ENCODE data around the gene INHBB.

INHBB gene

DNA sequence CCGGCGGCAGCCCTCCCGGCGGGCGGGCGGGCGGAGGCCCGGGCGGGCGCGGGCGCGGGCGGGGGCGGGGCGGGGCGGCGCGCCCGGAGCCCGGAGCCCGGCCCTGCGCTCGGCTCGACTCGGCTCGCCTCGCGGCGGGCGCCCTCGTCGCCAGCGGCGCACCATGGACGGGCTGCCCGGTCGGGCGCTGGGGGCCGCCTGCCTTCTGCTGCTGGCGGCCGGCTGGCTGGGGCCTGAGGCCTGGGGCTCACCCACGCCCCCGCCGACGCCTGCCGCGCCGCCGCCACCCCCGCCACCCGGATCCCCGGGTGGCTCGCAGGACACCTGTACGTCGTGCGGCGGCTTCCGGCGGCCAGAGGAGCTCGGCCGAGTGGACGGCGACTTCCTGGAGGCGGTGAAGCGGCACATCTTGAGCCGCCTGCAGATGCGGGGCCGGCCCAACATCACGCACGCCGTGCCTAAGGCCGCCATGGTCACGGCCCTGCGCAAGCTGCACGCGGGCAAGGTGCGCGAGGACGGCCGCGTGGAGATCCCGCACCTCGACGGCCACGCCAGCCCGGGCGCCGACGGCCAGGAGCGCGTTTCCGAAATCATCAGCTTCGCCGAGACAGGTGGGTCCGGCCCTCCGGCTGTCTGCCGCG is at the start of gene INHBB:
TSS of gene INHBB (plus strand) at position 111 of the 641 bp plus-strand sequence. CDS start at position 164, 53 bp downstream.
- Histone ChIP-seq H3K9me3 (ENCODE audit: control insufficient read depth in 5 of 5, low read length in 5 of 5) (no peaks in the 10 kb centered on the region), H3K36me3 (ENCODE audit: control insufficient read depth in 5 of 5, insufficient read depth in 5 of 5, low read length in 5 of 5) (peaks cover 0 to 24% (median 22%) of the 10 kb centered on the region in 5 donors), H3K27me3 (ENCODE audit: control insufficient read depth in 5 of 5, insufficient read depth in 4 of 5, low read length in 5 of 5) (peaks cover 0 to 10% (median 0%) of the 10 kb centered on the region in 5 donors), H3K4me3 (ENCODE audit: low read depth in 1 of 5, low read length in 5 of 5) (peak within 1 kb of the TSS; percentile 76 to 85 (median 85)), H3K9ac (ENCODE audit: low read length in 5 of 5) (peak within 1 kb of the TSS; percentile 41 to 73 (median 61)), H3K27ac (ENCODE audit: low read depth, low read length) (peak within 1 kb of the TSS; percentile 84), H3K4me1 (ENCODE audit: control insufficient read depth in 5 of 5, insufficient read depth in 5 of 5, low read length in 5 of 5) (peaks cover 6 to 58% (median 41%) of the 10 kb centered on the region in 5 donors)

DNA sequence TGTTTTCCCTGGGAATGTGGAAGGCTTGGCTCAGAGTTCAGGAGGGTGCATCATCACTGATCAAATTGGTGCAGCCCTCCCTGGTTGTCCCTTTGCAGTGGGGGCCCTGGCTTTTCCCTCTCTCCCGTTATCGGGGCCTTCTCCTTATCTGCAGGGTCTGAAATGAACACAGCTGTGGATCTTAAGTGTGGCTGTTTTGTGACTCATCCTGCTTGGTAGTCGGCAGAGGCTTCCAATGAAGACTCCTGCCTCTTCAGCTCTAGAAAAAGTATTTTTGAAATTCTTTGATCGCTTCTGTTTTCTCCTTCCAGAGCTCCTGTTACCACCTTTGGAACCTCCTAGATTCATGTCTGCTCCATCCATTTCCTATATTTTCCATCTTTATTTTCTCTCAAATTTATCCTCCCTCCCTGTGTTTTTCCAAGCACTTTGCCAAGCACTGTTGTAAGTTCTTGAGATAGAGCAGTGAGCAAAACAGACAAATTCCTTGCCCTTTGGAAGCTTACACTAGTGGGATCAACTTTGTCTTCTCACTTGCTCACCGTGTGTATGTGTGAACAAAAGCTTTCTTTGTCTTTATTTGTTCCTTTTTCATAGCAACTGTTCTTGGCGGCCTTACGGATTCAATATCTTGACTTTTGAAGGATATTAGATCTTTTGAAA is 47.6 kb upstream of the INHBB start:
- Histone ChIP-seq H3K4me3 (ENCODE audit: low read depth in 1 of 5, low read length in 5 of 5) (no peak overlapping the region), H3K9ac (ENCODE audit: low read length in 5 of 5) (no peak overlapping the region), H3K9me3 (ENCODE audit: control insufficient read depth in 5 of 5, low read length in 5 of 5) (no peaks in the 10 kb centered on the region), H3K36me3 (ENCODE audit: control insufficient read depth in 5 of 5, insufficient read depth in 5 of 5, low read length in 5 of 5) (peaks cover 13 to 75% (median 51%) of the 10 kb centered on the region in 5 donors), H3K4me1 (ENCODE audit: control insufficient read depth in 5 of 5, insufficient read depth in 5 of 5, low read length in 5 of 5) (no peaks in the 10 kb centered on the region), H3K27ac (ENCODE audit: low read depth, low read length) (no peak overlapping the region), H3K27me3 (ENCODE audit: control insufficient read depth in 5 of 5, insufficient read depth in 4 of 5, low read length in 5 of 5) (no peaks in the 10 kb centered on the region)

DNA sequence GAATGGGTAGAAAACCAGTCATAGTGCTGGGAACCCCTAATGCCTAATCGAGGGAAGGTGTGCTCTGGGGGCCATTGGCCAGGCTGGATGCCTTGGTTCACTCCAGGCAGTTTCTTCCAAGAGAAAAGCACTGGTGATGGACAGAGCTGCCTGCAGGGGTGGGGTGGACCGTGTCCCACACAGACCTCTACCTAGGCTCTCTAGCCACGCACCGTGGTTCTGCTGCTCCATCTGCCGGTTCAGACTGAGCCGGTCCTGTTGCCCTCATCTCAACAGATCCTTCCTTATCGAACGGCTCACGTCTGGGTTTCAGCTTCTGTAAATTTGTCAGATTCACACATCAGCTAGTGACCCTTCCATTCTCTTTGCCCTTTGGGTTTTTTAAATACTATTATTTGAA is 46.9 kb upstream of the INHBB start:
- H3K36me3 ChIP-seq (ENCODE audit: control insufficient read depth in 5 of 5, insufficient read depth in 5 of 5, low read length in 5 of 5), result peaks cover 7 to 73% (median 50%) of the 10 kb centered on the region in 5 donors
- no peak overlapping the region for H3K27ac ChIP-seq (ENCODE audit: low read depth, low read length)
- H3K4me3 ChIP-seq (ENCODE audit: low read depth in 1 of 5, low read length in 5 of 5), result no peak overlapping the region
- no peaks in the 10 kb centered on the region for H3K4me1 ChIP-seq (ENCODE audit: control insufficient read depth in 5 of 5, insufficient read depth in 5 of 5, low read length in 5 of 5)
- H3K9ac ChIP-seq (ENCODE audit: low read length in 5 of 5), result no peak overlapping the region
- H3K27me3 ChIP-seq (ENCODE audit: control insufficient read depth in 5 of 5, insufficient read depth in 4 of 5, low read length in 5 of 5), result no peaks in the 10 kb centered on the region
- no peaks in the 10 kb centered on the region for H3K9me3 ChIP-seq (ENCODE audit: control insufficient read depth in 5 of 5, low read length in 5 of 5)

DNA sequence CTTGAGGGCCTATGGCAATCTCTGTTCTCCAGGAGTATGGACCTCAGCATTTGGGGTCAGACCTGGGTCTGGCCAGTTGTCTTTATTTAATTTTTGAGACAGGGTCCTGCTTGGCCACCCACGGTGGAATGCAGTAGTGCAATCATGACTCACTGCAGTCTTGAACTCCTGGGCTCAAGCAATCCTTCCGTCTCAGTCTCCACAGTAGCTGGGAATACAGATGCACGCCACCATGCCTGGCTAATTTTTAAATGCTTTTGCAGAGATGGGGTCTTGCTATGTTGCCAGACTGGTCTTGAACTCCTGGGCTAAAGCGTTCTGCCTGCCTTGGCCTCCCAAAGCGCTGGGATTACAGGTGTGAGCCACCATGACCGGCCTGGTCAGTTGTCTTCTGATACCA is 46.4 kb upstream of the INHBB start:
- Histone ChIP-seq H3K27me3 (ENCODE audit: control insufficient read depth in 5 of 5, insufficient read depth in 4 of 5, low read length in 5 of 5) (no peaks in the 10 kb centered on the region), H3K9me3 (ENCODE audit: control insufficient read depth in 5 of 5, low read length in 5 of 5) (no peaks in the 10 kb centered on the region), H3K4me1 (ENCODE audit: control insufficient read depth in 5 of 5, insufficient read depth in 5 of 5, low read length in 5 of 5) (no peaks in the 10 kb centered on the region), H3K36me3 (ENCODE audit: control insufficient read depth in 5 of 5, insufficient read depth in 5 of 5, low read length in 5 of 5) (peaks cover 1 to 67% (median 47%) of the 10 kb centered on the region in 5 donors), H3K9ac (ENCODE audit: low read length in 5 of 5) (no peak overlapping the region), H3K27ac (ENCODE audit: low read depth, low read length) (no peak overlapping the region), H3K4me3 (ENCODE audit: low read depth in 1 of 5, low read length in 5 of 5) (no peak overlapping the region)

DNA sequence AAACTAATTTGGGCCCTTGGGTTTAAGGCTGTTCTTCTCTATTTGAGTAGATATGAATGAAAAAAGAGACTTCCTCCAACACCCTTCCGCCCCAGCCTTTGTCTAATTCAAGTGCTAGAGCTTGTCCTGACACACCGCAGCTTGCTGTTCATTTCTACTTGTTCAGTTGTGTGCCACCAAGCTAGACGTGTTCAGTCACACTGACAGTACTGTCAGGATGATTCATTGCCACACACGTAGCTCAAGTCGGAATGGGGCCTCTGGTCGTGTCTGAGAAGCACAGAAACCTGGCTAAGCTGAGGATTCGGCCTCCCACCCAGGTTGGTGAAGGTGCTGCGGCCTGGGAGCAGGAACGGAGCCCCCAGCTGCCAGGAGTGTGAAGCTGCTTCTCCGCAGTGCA is 45.6 kb upstream of the INHBB start:
- Histone ChIP-seq H3K27me3 (ENCODE audit: control insufficient read depth in 5 of 5, insufficient read depth in 4 of 5, low read length in 5 of 5) (no peaks in the 10 kb centered on the region), H3K36me3 (ENCODE audit: control insufficient read depth in 5 of 5, insufficient read depth in 5 of 5, low read length in 5 of 5) (peaks cover 0 to 62% (median 47%) of the 10 kb centered on the region in 5 donors), H3K27ac (ENCODE audit: low read depth, low read length) (no peak overlapping the region), H3K4me3 (ENCODE audit: low read depth in 1 of 5, low read length in 5 of 5) (no peak overlapping the region), H3K9ac (ENCODE audit: low read length in 5 of 5) (no peak overlapping the region), H3K4me1 (ENCODE audit: control insufficient read depth in 5 of 5, insufficient read depth in 5 of 5, low read length in 5 of 5) (no peaks in the 10 kb centered on the region), H3K9me3 (ENCODE audit: control insufficient read depth in 5 of 5, low read length in 5 of 5) (no peaks in the 10 kb centered on the region)

DNA sequence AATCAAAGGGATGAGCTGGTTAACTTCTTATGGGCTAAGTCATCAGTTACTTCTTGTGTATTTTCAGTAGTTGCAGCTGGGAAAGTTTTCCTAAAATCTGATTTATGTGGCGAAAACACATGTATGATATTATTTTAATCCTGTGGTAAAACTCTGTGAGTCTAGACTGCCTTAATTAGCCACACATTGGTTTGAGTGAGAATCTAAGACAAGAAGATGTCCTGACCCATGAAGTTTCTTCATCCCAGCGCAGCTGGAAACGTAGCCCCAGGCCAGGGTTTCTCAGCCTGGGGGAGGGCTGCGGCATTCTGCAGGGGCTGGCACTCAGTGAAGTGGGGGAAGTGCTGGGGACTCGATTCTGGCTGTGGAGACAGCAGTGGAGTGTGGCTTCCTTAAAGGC is 44.7 kb upstream of the INHBB start:
- Histone ChIP-seq H3K36me3 (ENCODE audit: control insufficient read depth in 5 of 5, insufficient read depth in 5 of 5, low read length in 5 of 5) (peaks cover 0 to 59% (median 47%) of the 10 kb centered on the region in 5 donors), H3K27me3 (ENCODE audit: control insufficient read depth in 5 of 5, insufficient read depth in 4 of 5, low read length in 5 of 5) (no peaks in the 10 kb centered on the region), H3K9ac (ENCODE audit: low read length in 5 of 5) (no peak overlapping the region), H3K4me3 (ENCODE audit: low read depth in 1 of 5, low read length in 5 of 5) (no peak overlapping the region), H3K27ac (ENCODE audit: low read depth, low read length) (no peak overlapping the region), H3K4me1 (ENCODE audit: control insufficient read depth in 5 of 5, insufficient read depth in 5 of 5, low read length in 5 of 5) (peaks cover 0 to 2% (median 0%) of the 10 kb centered on the region in 5 donors), H3K9me3 (ENCODE audit: control insufficient read depth in 5 of 5, low read length in 5 of 5) (no peaks in the 10 kb centered on the region)

DNA sequence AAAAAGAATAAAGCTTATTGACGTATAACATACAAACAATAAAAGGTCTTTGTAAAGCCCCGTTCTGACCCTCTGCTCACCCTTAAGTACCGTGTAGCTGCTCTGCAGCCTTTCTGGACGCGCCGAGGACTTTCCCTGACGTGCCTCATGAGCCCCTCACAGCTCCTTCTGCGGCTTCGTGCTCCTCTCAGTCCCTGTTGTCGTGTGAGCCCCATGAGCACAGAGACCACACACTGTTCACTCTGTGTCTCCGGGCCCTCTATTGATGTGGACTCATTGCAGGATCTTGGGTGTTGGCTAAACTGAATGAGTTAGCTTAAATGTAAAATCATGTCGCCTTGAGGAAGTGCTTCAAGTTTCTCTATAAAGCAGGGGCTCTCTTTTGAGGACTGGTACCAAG is 43.6 kb upstream of the INHBB start:
- no peak overlapping the region for H3K27ac ChIP-seq (ENCODE audit: low read depth, low read length)
- H3K9me3 ChIP-seq (ENCODE audit: control insufficient read depth in 5 of 5, low read length in 5 of 5), result no peaks in the 10 kb centered on the region
- H3K4me1 ChIP-seq (ENCODE audit: control insufficient read depth in 5 of 5, insufficient read depth in 5 of 5, low read length in 5 of 5), result peaks cover 0 to 2% (median 0%) of the 10 kb centered on the region in 5 donors
- H3K9ac ChIP-seq (ENCODE audit: low read length in 5 of 5), result no peak overlapping the region
- no peaks in the 10 kb centered on the region for H3K27me3 ChIP-seq (ENCODE audit: control insufficient read depth in 5 of 5, insufficient read depth in 4 of 5, low read length in 5 of 5)
- H3K4me3 ChIP-seq (ENCODE audit: low read depth in 1 of 5, low read length in 5 of 5), result no peak overlapping the region
- peaks cover 0 to 54% (median 41%) of the 10 kb centered on the region in 5 donors for H3K36me3 ChIP-seq (ENCODE audit: control insufficient read depth in 5 of 5, insufficient read depth in 5 of 5, low read length in 5 of 5)

DNA sequence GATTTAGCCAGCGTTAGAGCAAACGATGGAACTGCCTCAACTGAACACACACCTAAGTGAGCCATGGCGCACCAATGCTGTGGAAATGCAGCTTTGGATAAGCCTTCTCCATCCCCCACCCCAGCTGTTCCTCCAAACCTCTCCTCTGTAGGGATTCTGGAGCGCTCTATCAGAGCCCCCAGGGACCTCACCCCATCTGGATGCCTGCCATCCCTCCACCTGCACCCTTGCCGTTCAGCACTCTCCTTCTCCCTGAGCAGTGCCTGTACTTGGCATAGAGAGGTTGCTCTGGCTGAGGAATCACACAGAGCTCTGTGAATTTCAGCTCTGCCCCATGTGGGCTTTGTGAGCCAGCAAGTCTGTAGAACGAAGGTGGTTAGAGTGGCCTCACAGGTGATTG is 42.8 kb upstream of the INHBB start:
- H3K36me3 ChIP-seq (ENCODE audit: control insufficient read depth in 5 of 5, insufficient read depth in 5 of 5, low read length in 5 of 5), result peaks cover 0 to 46% (median 33%) of the 10 kb centered on the region in 5 donors
- no peak overlapping the region for H3K4me3 ChIP-seq (ENCODE audit: low read depth in 1 of 5, low read length in 5 of 5)
- H3K27ac ChIP-seq (ENCODE audit: low read depth, low read length), result no peak overlapping the region
- H3K9ac ChIP-seq (ENCODE audit: low read length in 5 of 5), result no peak overlapping the region
- no peaks in the 10 kb centered on the region for H3K9me3 ChIP-seq (ENCODE audit: control insufficient read depth in 5 of 5, low read length in 5 of 5)
- no peaks in the 10 kb centered on the region for H3K27me3 ChIP-seq (ENCODE audit: control insufficient read depth in 5 of 5, insufficient read depth in 4 of 5, low read length in 5 of 5)
- H3K4me1 ChIP-seq (ENCODE audit: control insufficient read depth in 5 of 5, insufficient read depth in 5 of 5, low read length in 5 of 5), result peaks cover 0 to 2% (median 0%) of the 10 kb centered on the region in 5 donors

DNA sequence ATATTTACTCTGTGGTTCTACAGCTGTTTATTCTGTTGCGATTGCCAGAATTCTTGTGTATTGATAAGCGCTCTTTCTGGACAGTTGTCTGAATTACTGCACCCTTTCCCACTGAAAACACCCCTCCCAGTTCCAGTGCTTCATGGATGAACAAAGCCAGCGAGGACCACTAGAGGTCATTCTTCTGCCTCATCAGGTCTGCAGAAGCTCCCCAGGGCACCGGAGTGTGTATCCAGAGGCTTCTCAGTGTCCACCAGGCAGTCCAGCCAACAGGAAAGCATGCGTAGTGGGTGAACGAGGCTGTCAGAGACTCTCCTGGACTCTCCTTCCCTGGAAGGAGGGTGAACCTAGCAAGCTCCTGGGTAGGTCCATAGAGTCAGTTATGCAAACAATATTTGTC is 40.6 kb upstream of the INHBB start:
- no peak overlapping the region for H3K27ac ChIP-seq (ENCODE audit: low read depth, low read length)
- H3K36me3 ChIP-seq (ENCODE audit: control insufficient read depth in 5 of 5, insufficient read depth in 5 of 5, low read length in 5 of 5), result peaks cover 0 to 28% (median 17%) of the 10 kb centered on the region in 5 donors
- H3K4me3 ChIP-seq (ENCODE audit: low read depth in 1 of 5, low read length in 5 of 5), result no peak overlapping the region
- H3K9ac ChIP-seq (ENCODE audit: low read length in 5 of 5), result no peak overlapping the region
- H3K4me1 ChIP-seq (ENCODE audit: control insufficient read depth in 5 of 5, insufficient read depth in 5 of 5, low read length in 5 of 5), result peaks cover 0 to 2% (median 0%) of the 10 kb centered on the region in 5 donors
- no peaks in the 10 kb centered on the region for H3K9me3 ChIP-seq (ENCODE audit: control insufficient read depth in 5 of 5, low read length in 5 of 5)
- H3K27me3 ChIP-seq (ENCODE audit: control insufficient read depth in 5 of 5, insufficient read depth in 4 of 5, low read length in 5 of 5), result no peaks in the 10 kb centered on the region

DNA sequence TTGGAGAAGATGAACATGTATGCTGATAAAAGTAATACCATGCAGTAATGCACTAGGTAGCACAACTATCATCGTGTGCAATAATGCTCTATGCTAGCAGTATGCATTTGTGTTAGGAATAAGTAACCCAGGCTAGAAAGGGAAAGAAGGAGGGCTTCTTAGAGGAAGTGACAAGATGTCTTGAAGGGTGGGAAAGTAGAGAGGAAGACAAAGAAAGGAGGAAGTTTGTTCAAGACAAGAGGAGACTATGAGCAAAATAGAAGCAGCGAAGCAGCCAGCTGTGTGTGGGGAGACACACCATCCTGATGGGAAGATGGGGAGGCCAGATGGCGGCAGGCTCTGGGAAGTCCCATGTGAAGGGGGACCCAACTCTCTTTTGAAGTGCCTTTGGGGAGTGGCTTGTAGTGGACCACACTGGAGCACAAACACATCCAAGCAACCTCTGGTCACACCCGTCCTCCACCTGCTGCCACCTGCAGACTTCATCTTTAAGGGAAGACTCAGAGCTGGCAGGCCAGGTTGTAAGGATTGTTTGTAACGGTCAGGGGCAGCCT is 39.9 kb upstream of the INHBB start:
- Histone ChIP-seq H3K4me3 (ENCODE audit: low read depth in 1 of 5, low read length in 5 of 5) (no peak overlapping the region), H3K4me1 (ENCODE audit: control insufficient read depth in 5 of 5, insufficient read depth in 5 of 5, low read length in 5 of 5) (peaks cover 0 to 2% (median 0%) of the 10 kb centered on the region in 5 donors), H3K9me3 (ENCODE audit: control insufficient read depth in 5 of 5, low read length in 5 of 5) (no peaks in the 10 kb centered on the region), H3K27me3 (ENCODE audit: control insufficient read depth in 5 of 5, insufficient read depth in 4 of 5, low read length in 5 of 5) (no peaks in the 10 kb centered on the region), H3K9ac (ENCODE audit: low read length in 5 of 5) (no peak overlapping the region), H3K36me3 (ENCODE audit: control insufficient read depth in 5 of 5, insufficient read depth in 5 of 5, low read length in 5 of 5) (peaks cover 0 to 23% (median 13%) of the 10 kb centered on the region in 5 donors), H3K27ac (ENCODE audit: low read depth, low read length) (no peak overlapping the region)

All from subcutaneous abdominal adipose tissue (tissue), 5 donors.